HG03469 (cell line): ENCODE data around the gene NKAIN1.

ENCODE experiments used
- ATAC-seq: cut with Tn5 transposase; IDR thresholded peaks from one replicate; pipeline ENCODE4 v1.9.1; 2021; ENCODE audit warnings: mild to moderate bottlenecking, moderate library complexity, moderate number of reproducible peaks; ENCODE audit not compliant: unreplicated experiment

Gene NKAIN1

DNA sequence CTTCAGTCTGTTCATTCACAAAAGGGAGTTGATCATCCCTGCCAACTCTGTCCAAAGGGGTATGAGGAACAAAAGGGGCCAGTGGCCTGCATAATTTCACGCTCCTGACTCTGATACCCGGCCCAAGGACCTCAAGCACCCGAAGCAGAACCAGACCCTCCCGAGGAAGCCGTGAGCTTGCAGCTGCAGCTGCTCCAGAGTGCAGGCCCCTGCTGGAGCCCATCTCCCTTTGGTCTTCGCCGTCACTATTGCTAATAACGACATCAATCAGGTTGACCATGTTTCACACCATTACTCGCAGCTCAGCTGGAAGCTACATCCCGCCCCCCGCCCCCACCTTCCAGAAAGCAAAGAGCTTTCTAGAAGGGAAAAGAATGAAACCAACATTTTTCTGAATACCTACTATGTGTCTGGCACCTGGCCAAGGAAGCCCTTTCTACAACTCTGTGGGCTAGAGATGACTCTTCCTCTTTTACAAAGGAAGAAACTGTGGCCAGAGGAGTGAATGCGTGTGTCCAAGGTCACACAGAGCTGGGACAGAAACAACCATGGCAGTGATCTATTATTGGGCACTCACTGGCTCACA, 5.5 kb downstream of the NKAIN1 start:
- no peak for ATAC-seq

GRCh38 chr1:31232689-31233088, 7.0 kb downstream of the NKAIN1 start:
- no peak for ATAC-seq

- ATAC-seq: no peak
Measured at GRCh38 chr1:31231802-31232201, 7.9 kb downstream of the NKAIN1 start.

DNA sequence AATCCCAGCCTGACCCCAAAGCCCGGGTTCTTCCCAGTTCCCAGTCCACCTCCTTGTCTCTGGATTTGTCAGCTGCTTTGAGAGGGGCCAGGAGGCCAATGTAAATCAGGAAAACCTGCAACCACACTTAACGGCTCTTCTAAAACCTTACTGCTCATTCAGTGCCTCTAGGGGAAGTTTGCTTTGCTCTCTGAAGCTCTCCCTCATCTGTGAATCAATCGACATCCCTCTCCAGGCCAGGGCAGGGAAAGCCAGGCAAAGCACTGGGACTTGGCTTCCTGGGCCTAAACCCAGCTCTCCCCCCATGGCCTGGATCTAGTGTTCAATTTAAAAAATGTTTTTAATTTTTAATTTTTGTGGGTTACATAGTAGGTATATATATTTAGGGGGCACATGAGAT, 9.3 kb downstream of the NKAIN1 start:
- ATAC-seq: no peak

DNA sequence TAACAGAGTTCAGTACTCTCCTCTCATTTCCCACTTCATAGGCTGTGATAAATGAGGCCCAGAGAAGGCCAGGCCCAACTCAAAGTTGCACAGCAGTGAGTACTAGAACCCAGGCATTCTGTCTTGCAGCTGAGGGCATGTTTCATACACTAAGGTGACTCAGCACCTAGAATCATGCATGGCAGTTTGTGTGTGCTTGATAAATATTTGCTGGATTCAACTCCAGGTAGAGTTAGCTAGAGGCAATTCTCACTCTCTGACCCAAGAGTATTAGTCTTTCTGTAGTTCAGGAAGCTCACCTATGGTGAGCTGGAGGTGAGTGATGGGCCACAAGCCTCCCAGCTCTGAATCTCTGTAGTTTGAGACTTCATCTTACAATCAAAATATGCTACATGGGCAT, 10.7 kb downstream of the NKAIN1 start:
- ATAC-seq: no peak

- no peak for ATAC-seq
Measured at GRCh38 chr1:31227891-31228568, 11.7 kb downstream of the NKAIN1 start.

GRCh38 chr1:31224068-31224467, 15.6 kb downstream of the NKAIN1 start:
- no peak for ATAC-seq

- no peak for ATAC-seq
Measured at GRCh38 chr1:31222176-31222575, 17.5 kb downstream of the NKAIN1 start.

DNA sequence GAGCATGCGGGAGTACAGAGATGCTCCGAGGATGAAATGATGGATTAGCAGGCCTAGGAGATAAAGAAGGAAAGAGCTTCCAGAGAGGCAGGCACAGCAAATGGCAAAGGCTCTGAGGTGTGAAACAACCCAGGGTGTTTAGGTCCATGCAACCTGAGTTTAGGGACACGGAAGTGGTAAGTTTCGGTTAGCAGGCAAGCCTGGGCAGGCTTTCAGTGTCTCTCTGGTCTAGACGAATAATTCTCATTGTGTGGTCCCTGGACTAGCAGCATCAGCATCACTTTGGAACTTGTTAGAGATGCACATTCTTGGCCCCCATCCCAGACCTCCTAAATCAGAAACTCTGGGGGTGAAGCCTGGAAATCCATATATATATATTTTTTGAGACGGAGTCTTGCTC, 18.6 kb downstream of the NKAIN1 start:
- ATAC-seq: no peak

DNA sequence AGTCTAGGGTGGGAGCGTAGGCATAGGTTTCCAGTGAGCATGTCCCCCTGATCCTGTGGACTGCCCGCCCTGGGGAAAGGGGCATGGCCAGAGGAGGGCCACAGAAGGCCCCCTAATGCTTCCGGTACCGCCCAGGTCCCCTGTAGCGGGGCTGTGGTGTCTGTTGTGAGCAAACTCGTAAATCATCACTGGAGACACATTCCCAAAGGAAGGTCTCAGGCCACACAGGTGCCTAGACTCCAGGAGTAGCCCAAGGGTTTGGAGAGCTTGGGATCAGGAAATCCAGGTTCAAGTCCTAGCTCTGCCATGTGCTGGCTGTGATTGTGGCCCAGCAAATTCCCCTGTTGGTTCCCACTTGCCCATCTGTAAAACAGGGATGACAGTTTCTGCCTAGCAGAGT, 20.2 kb downstream of the NKAIN1 start:
- no peak for ATAC-seq

DNA sequence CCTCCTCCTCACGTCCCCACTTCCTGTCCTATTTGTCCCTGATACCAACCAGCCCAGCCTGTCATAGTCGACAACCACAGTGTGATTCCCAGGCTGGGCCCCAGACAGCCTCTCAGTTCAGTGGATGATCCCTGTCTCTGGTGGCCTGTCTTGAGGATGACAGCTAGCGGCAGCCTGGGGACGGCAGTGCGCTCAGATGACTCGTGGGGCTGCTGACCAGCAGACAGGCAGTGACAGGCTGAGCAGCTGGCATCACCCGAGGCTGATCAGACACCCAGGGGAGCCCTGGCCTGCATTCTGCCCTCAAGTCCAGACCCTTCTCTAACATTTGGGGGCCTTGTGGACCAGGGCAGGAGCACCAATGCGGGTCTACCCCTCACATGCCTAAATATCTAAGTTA, 21.0 kb downstream of the NKAIN1 start:
- no peak for ATAC-seq

DNA sequence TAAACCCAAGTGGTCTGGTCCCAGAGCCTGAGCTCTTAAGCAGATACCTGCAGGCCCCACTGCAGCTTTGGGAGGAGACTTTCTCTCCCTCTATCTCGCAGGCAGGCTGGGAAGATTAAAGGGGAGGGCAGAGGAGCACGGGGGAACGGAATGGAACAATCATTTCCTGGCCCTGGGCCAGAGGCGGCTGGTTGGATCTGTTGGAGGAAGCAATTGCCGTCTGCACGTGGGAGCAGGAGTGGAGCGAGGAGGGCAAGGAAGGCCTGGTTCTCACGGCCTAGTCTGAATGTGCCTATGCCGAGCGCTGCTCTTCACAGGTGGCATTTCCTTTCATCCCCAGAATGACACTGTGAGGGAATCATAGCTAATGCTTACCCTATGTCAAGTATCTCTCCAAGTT, 23.7 kb downstream of the NKAIN1 start:
- no peak for ATAC-seq

DNA sequence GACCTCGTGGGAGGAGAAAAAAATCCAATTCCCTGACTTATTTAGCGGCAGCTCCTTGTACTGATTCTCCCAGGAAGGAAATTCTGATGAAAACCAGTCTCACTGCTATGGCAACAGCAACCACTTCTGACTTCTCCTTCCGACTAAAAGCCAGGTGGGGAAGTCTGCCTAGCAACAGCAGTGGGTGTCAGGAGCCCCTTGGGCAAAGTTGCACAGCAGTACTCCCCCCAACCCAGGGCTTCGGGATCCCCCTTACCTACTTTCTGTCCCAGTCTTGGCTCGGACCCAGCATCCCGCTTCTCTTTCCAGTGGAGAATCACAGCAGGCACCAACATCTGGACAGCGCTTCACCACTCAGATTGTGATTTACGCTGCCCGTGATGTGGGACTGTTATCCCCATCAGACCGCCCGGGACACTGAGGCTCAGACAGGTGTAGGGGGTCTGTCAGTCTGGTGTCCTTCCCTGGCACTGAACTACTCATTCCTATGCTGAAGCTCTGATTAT, 24.6 kb downstream of the NKAIN1 start:
- no peak for ATAC-seq

GRCh38 chr1:31214316-31215064, 25.2 kb downstream of the NKAIN1 start:
- no peak for ATAC-seq

DNA sequence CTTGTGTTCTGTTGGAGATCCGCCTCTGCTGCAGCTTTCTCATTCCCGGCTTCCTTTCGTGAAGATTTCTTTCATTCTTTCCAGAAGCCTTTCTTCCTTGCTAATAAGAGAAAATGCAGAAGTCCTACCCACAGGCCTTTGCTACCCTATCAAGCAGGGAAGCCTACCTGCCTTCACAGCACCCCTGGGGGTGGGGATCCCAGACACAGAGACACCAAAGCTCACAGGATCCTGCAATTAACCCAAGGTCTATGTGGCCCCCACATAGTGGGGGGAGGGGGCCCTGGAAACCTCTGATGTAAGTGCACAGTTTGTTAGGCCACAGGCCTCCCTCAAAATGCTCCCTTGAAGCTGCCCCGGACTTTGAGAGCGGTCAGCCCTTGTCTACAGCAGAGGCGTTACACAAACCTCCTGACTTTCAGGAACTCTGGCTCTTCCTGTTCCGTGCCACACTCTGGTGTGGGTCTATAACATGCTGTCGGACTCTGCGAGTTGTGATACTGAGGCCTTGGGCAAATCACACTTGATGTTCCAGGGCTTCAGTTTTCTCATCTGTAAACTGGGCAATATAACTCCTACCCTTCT, 31.2 kb downstream of the NKAIN1 start:
- no peak for ATAC-seq

GRCh38 chr1:31207569-31207968, 32.1 kb downstream of the NKAIN1 start:
- no peak for ATAC-seq

DNA sequence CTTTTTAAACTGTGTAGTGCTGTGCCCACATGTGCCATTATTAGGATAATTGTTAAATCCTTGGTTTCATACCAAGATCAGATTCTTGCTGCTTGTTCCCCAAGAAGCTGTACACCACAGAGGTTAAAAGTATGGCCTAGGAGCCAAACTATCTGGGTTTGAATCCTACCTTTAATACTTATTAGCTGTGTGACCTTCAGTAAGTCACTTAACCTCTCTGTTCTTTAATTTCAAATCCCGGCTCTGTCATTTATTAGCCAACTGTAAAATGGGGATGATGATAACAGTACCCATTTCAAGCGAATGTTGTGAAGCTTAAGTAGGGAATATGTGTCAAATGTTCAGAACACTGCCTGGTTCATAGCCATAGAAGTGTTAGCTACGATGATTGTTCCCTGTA, 32.6 kb downstream of the NKAIN1 start:
- no peak for ATAC-seq

DNA sequence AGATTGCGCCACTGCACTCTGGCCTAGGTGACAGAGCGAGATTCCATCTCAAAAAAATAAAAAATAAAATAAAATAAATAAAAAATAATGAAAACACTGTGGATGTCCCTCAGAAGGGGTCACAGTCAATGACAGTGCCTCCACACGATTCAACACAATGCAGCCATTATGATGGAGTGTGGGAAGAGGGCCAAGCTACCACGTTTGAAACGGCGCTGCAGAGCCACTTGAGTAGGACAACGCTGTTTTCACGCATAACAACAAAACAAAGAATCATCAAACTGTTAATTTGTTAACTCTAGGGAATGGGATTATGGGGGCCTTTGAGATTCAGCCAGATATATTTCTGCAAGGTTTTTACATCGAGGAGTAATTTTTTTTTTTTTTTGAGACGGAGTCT, 36.5 kb downstream of the NKAIN1 start:
- no peak for ATAC-seq

- no peak for ATAC-seq
Measured at GRCh38 chr1:31201931-31202360, 37.7 kb downstream of the NKAIN1 start.

DNA sequence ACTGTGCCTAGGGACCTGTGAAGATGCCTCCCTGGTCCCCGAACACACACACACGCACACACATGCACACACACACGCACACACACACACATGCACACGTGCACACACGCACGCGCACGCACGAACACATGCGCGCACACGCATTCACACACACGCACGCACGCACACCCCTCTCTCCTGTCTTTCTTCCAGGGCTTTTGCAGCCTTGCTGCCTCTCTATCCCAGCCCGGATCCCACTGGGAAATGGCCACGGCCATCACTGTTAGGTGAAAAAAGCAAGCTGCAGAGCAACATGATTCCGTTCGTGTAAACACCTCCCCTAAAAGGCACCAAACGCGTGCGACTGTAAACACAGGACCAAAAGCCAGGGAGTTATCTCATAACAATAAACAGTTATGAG, 39.7 kb downstream of the NKAIN1 start:
- ATAC-seq: no peak

DNA sequence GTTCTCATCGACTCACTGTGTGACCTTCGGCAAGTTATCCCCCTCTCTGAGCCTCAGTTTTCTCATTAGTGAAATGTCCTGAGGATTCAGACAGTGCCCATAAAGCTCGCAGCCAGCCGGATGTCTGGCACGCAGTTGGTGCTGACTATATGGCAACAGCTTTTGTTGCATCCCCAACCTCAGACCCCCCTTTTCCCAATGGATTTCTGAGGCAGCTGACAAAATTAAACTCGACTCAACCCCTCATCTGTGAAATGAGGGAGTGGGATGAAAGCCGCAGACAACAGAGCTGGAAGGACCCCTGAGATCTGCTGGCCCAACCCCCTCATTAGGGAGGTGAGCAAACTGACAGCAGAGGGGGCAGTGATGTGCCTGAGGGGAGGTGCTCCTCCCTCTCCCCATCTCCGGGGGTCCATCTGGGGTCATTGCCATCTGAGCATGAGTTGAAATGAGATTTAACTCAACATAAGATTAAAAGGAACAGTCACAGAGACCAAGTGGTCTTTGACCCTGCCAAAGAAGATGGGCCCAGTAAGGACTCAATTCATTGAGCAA, 40.4 kb downstream of the NKAIN1 start:
- ATAC-seq: no peak
